Stimulated activated naive CD8-positive, alpha-beta T cell treated with anti-CD3 and anti-CD28 coated beads, Interleukin-15, amount 100 ng/mL, for 72 hours (primary cell): ENCODE results near the gene ERP44.
"Not testable (repeated sequence)": the region's sequence is repeated elsewhere in the genome, so short reads cannot be mapped to it uniquely, and the experiment has no call there.

Experiments
- ATAC-seq: fragments of 150-1000 bp; cut with Tn5 transposase; 2 replicates; pipeline ENCODE4 v1.10.0; 2021; ENCODE audit warnings: mild to moderate bottlenecking, moderate library complexity
- DNase-seq, 2 donors: peaks; one replicate each; pipeline ENCODE4 v3.0.0; 2021 to 2022
- H3K27ac Mint-ChIP-seq, 2 donors: one replicate each; pipeline ENCODE4 v1.8.0; 2022; ENCODE audit warnings: mild to moderate bottlenecking in 2 of 2, mixed read lengths in 2 of 2, moderate library complexity in 2 of 2
- H3K27me3 Mint-ChIP-seq: one replicate; pipeline ENCODE4 v1.8.0; 2022; ENCODE audit warnings: mixed read lengths
- H3K4me1 Mint-ChIP-seq: one replicate; pipeline ENCODE4 v1.8.0; 2022; ENCODE audit warnings: mild to moderate bottlenecking, mixed read lengths
- H3K4me3 Mint-ChIP-seq, 2 donors: one replicate each; pipeline ENCODE4 v1.8.0; 2022; ENCODE audit warnings: mild to moderate bottlenecking in 2 of 2, mixed read lengths in 2 of 2, moderate library complexity in 1 of 2
- H3K9me3 Mint-ChIP-seq, 2 donors: one replicate each; pipeline ENCODE4 v1.8.0; 2022; ENCODE audit warnings: mixed read lengths in 2 of 2

Gene ERP44

GRCh38 chr9:100112677-100113336 lies 14.0 kb upstream of the ERP44 start:
- no peaks in the 10 kb centered on the region for H3K9me3 Mint-ChIP-seq
- DNase-seq (no peak), ATAC-seq (no peak)
- H3K27me3 Mint-ChIP-seq, result no peaks in the 10 kb centered on the region
- H3K4me3 Mint-ChIP-seq, result no peak overlapping the region
- H3K4me1 Mint-ChIP-seq, result peaks cover 8% of the 10 kb centered on the region
- no peak overlapping the region for H3K27ac Mint-ChIP-seq

DNA sequence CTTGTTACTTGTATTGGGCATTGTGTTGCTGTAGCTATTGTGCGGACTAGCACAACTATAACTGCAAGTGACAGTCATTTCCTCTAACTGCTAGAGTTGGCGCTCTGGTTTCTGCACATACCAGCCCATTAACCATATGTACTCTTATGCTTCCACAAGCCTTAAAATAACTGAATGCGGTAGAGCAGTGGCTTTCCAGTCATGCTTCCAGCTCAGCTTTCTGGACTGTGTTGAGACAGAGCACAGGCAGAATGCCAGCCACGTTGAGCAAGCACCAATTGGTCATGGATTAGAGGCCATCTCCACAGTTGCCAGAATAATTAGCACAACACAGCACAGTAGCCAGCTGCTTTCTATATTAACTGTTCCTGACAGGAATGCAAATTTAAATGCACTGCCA lies 12.4 kb upstream of the ERP44 start:
- H3K27ac Mint-ChIP-seq, result no peak overlapping the region
- DNase-seq, result no peak
- H3K4me1 Mint-ChIP-seq, result peaks cover 8% of the 10 kb centered on the region
- no peaks in the 10 kb centered on the region for H3K27me3 Mint-ChIP-seq
- ATAC-seq, result no peak
- H3K9me3 Mint-ChIP-seq, result no peaks in the 10 kb centered on the region
- H3K4me3 Mint-ChIP-seq, result no peak overlapping the region

DNA sequence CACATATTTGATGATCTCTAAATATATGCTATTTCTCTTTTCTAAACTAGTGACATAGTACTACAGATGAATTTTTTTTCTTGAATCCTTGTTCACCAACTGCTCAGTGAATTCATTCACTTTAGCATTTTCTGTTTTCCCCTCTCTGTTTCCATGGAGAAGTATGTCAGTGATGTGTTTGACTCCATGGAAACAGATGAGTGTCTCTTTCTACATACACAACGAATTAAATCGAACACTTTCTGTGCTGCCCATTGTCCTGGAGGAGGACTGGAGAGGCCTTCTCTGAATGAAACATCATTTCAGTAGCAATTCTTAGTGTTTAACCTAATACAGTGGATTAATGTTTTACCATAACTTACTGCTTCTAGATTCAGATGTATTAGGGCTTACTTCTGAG lies 9.8 kb upstream of the ERP44 start:
- H3K9me3 Mint-ChIP-seq, result no peaks in the 10 kb centered on the region
- no peak overlapping the region for H3K4me3 Mint-ChIP-seq
- ATAC-seq, result no peak
- no peak for DNase-seq
- no peak overlapping the region for H3K27ac Mint-ChIP-seq
- H3K27me3 Mint-ChIP-seq, result no peaks in the 10 kb centered on the region
- H3K4me1 Mint-ChIP-seq, result peaks cover 6% of the 10 kb centered on the region

DNA sequence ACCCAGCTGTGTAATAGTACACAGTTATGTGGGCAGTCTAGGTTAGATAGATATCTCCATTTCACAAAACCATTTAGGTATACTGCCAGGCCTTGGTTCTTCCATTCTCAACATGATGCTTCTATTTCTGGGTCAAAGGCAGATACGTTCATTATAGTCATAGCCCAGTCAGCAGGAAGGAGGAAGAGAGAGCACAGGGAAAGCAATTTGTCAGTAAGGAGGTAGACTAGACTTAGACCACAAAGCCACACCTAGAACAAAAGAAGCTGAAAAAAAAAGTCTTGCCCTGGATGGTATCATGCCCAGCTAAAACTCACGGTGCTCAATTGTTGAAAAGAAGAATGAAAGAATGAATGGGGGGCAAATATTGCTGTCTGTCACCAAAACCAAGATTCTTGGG lies 7.8 kb upstream of the ERP44 start:
- H3K27me3 Mint-ChIP-seq, result no peaks in the 10 kb centered on the region
- ATAC-seq, result no peak

GRCh38 chr9:100105861-100106260 lies 7.1 kb upstream of the ERP44 start:
- Mint-ChIP-seq H3K4me3 (no peak overlapping the region), H3K27me3 (no peaks in the 10 kb centered on the region), H3K9me3 (no peaks in the 10 kb centered on the region), H3K27ac (no peak overlapping the region), H3K4me1 (no peaks in the 10 kb centered on the region)
- DNase-seq (no peak), ATAC-seq (peak; percentile 95)

More for the DNA sequence above, 7.8 kb upstream of the ERP44 start:
- no peak overlapping the region for H3K4me3 Mint-ChIP-seq
- no peak overlapping the region for H3K27ac Mint-ChIP-seq
- DNase-seq, result no peak
- H3K4me1 Mint-ChIP-seq, result no peaks in the 10 kb centered on the region
- no peaks in the 10 kb centered on the region for H3K9me3 Mint-ChIP-seq

DNA sequence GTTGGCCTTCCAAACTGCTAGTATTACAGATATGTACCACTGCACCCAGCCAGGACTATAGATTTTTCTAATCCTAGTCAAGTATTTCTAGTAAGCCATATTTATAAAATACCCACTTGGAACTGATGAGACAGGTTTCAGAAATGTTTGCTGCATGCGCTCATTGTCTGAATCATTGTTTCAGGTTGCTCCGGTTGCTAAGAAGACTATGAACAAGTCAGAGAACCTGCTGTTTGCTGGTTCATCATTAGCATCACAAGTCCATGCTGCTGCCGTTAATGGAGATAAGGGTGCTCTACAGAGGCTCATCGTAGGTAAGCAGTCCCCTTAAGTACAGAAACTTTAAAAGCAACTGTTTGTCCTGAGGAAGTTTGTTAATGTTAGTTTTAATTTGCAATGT lies 5.5 kb upstream of the ERP44 start:
- DNase-seq, result no peak
- no peaks in the 10 kb centered on the region for H3K4me1 Mint-ChIP-seq
- no peak for ATAC-seq

GRCh38 chr9:100101608-100102007 lies 2.8 kb upstream of the ERP44 start:
- Mint-ChIP-seq H3K27ac (no peak overlapping the region), H3K9me3 (no peaks in the 10 kb centered on the region), H3K4me3 (no peak overlapping the region), H3K27me3 (no peaks in the 10 kb centered on the region), H3K4me1 (peaks cover 13% of the 10 kb centered on the region)
- no peak for DNase-seq
- ATAC-seq, result no peak

More for the DNA sequence above, 5.5 kb upstream of the ERP44 start:
- no peak overlapping the region for H3K4me3 Mint-ChIP-seq
- H3K27me3 Mint-ChIP-seq, result no peaks in the 10 kb centered on the region
- no peaks in the 10 kb centered on the region for H3K9me3 Mint-ChIP-seq
- H3K27ac Mint-ChIP-seq, result no peak overlapping the region

- DNase-seq (no peak), ATAC-seq (no peak)
Measured at GRCh38 chr9:100100146-100100667, 1.4 kb upstream of the ERP44 start.

DNA sequence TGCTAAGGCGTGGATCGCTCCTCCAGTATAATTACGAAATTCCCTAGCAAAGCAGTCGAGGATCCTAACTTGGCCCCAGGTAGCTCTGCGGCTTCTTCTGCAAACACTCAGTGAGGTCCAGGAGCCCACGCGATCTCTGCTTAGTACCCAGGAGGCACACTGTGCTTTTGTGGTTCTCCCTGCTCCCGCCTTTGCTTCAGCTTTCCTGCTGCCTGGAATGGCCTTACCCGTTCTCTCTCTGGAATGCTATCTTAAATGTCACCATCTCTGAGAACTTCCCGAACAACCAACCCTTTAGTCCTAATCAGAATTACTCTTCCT lies 882 bp upstream of the ERP44 start:
- Mint-ChIP-seq H3K27ac (peak overlapping the region; percentile 96 to 99), H3K27me3 (no peaks in the 10 kb centered on the region), H3K4me3 (peak overlapping the region; percentile 97 to 100), H3K9me3 (no peaks in the 10 kb centered on the region), H3K4me1 (peaks cover 29% of the 10 kb centered on the region)
- no peak for ATAC-seq
- DNase-seq, result peak in 1 of 2 donors; percentile 13

More at GRCh38 chr9:100100146-100100667, 1.4 kb upstream of the ERP44 start:
- peak overlapping the region in 1 of 2 donors; percentile 96 for H3K27ac Mint-ChIP-seq
- H3K27me3 Mint-ChIP-seq, result no peaks in the 10 kb centered on the region
- peaks cover 23% of the 10 kb centered on the region for H3K4me1 Mint-ChIP-seq
- H3K9me3 Mint-ChIP-seq, result no peaks in the 10 kb centered on the region
- H3K4me3 Mint-ChIP-seq, result peak overlapping the region; percentile 97 to 100

DNA sequence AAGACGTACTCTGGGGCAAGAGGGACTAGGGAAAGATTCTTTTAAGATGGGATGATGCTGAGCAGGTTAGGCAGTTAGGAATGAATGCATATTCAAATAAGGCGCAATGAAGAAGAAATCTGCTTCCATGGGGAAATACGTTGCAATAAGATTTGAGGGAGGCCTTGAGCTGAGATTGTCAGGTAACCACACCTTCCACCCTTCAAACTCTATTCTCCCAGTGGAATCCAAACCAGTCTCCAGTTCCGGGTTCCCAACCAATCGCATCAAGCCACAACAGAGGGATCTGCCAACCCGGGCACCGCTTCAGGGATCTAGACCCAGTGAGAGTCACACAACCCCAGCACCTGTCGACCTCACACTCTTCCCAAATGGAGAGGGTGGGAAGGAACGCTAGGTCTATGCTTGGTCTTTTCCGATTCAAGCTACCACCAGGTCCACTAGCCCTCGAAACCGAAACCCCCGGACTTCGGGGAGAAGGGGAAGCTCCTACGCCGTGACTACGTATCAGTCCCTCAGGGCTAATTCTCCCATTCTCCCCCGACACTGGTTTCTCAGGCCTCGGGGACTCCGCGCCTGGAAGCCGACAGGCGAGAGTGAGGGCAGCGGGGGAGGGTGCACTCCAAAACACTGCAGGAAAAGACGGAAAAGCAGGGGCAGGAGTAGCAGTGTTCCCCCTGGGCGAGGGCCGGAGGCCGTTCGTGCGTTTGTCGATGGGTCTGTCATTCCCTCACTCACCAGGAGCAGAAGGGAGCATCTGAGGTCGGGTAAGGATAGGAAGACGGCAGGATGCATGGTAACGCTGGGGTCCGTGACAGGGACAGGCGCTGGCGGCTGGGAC lies 534 bp downstream of the ERP44 start:
- Mint-ChIP-seq H3K4me3 (peak overlapping the region; percentile 97 to 100), H3K4me1 (peaks cover 38% of the 10 kb centered on the region), H3K27me3 (no peaks in the 10 kb centered on the region), H3K9me3 (no peaks in the 10 kb centered on the region), H3K27ac (peak overlapping the region; percentile 97 to 99)
- DNase-seq, result peak in 1 of 2 donors; percentile 12
- no peak for ATAC-seq

DNA sequence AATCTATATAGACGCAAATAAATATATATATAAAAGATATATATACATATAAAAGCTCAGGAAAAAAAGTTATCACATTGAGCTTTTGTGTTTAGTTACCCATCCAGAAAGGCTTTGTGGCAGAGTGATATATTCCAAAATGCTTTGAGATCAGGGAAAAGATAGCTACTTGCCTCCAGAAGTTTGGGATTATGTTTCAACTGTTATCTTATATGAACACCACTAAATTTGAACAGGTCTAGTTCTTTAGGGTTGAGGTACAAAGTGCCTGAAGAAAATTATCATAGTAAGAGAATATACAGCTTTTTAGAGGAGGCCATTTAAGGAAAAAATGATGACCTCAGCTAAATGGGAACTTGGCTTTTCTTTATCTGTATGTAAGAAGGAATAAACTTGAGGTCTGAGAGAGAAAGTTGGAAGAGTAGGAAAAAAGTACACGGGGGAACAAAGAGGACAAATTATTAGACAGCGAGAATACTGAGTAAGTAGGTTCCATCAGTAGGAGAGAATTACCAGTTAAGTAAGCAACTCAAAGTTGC lies 2.4 kb downstream of the ERP44 start:
- no peaks in the 10 kb centered on the region for H3K27me3 Mint-ChIP-seq
- no peaks in the 10 kb centered on the region for H3K9me3 Mint-ChIP-seq
- peak overlapping the region in 1 of 2 donors; percentile 11 for H3K4me3 Mint-ChIP-seq
- peaks cover 48% of the 10 kb centered on the region for H3K4me1 Mint-ChIP-seq
- ATAC-seq, result no peak
- DNase-seq, result no peak
- no peak overlapping the region for H3K27ac Mint-ChIP-seq

- H3K4me1 Mint-ChIP-seq, result peaks cover 54% of the 10 kb centered on the region
- not testable (repeated sequence) for H3K27ac Mint-ChIP-seq, H3K9me3 Mint-ChIP-seq, H3K4me3 Mint-ChIP-seq, DNase-seq, ATAC-seq, H3K27me3 Mint-ChIP-seq
Measured at GRCh38 chr9:100094411-100094810, 4.4 kb downstream of the ERP44 start.

GRCh38 chr9:100092066-100092465 lies 6.7 kb downstream of the ERP44 start:
- no peaks in the 10 kb centered on the region for H3K9me3 Mint-ChIP-seq
- no peak for DNase-seq
- H3K4me3 Mint-ChIP-seq, result no peak overlapping the region
- no peaks in the 10 kb centered on the region for H3K27me3 Mint-ChIP-seq
- no peak for ATAC-seq
- peaks cover 60% of the 10 kb centered on the region for H3K4me1 Mint-ChIP-seq
- H3K27ac Mint-ChIP-seq, result no peak overlapping the region

GRCh38 chr9:100091650-100092049 lies 7.2 kb downstream of the ERP44 start:
- no peaks in the 10 kb centered on the region for H3K9me3 Mint-ChIP-seq
- DNase-seq (no peak), ATAC-seq (peak; percentile 53)
- no peaks in the 10 kb centered on the region for H3K27me3 Mint-ChIP-seq
- H3K27ac Mint-ChIP-seq, result no peak overlapping the region
- H3K4me1 Mint-ChIP-seq, result peaks cover 60% of the 10 kb centered on the region
- H3K4me3 Mint-ChIP-seq, result no peak overlapping the region

- H3K27ac Mint-ChIP-seq, result no peak overlapping the region
- H3K4me1 Mint-ChIP-seq, result peaks cover 60% of the 10 kb centered on the region
- ATAC-seq, result no peak
- no peak for DNase-seq
- no peak overlapping the region for H3K4me3 Mint-ChIP-seq
- H3K27me3 Mint-ChIP-seq, result no peaks in the 10 kb centered on the region
- H3K9me3 Mint-ChIP-seq, result no peaks in the 10 kb centered on the region
Measured at GRCh38 chr9:100090880-100091279, 7.9 kb downstream of the ERP44 start.

DNA sequence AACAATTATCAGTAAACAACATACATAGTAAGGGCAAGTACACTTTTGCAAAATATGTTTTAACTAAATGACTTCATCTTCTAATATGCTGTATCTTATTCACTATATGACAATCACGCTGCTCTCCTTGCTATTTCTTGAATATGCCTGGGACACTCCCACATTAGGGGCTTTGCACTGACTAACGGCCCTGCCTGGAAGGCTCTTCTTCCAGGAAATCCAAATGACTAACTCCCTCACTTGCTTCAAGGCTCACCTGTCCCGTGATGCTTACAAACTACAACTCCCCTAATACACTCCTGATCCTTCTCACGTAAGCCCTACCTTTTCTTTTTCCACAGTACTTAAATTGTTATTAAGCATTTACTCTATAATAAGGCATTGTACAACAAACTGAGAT lies 10.6 kb downstream of the ERP44 start:
- Mint-ChIP-seq H3K4me3 (peak overlapping the region in 1 of 2 donors; percentile 0), H3K27ac (no peak overlapping the region), H3K9me3 (no peaks in the 10 kb centered on the region), H3K27me3 (no peaks in the 10 kb centered on the region), H3K4me1 (peaks cover 68% of the 10 kb centered on the region)
- ATAC-seq (no peak), DNase-seq (no peak)
